Measurements from ENCODE around the gene PAQR8. TPM values are rescaled to one million over a fixed set of nuclear protein-coding genes. Genes with fewer than 3 reads are reported as not detected.

The PAQR8 gene
- polyA plus RNA-seq, 1 of the 3 experiments (the other 2 are of a cell fraction), result 2.3 TPM

- TF ChIP-seq GABPA (IDR thresholded peaks at IDR 0.05; ENCODE audit: low read depth), result no peak
- no peak for TF ChIP-seq EZH2phosphoT487 (IDR thresholded peaks at IDR 0.05; ENCODE audit: borderline replicate concordance, low read depth)
- TF ChIP-seq TCF12 (IDR thresholded peaks at IDR 0.05), result no peak
- TF ChIP-seq MEF2A (IDR thresholded peaks at IDR 0.05; ENCODE audit: borderline replicate concordance, low read depth), result no peak
These were observed 31.5 kb upstream of the PAQR8 start (continued) for GRCh38 chr6:52330470-52330869.

- H3F3A ChIP-seq (replicated peaks; ENCODE audit: insufficient read depth), result no peaks in the 10 kb centered on the region
- H3K9me2 ChIP-seq, result no peaks in the 10 kb centered on the region
- WGBS (ENCODE audit: low lambda C conversion rate), result 83% methylated on average over 4 of the region's 4 CpGs
- H3K27ac ChIP-seq (ENCODE audit: low read depth in 2 of 2, low read length in 1 of 2), result no peak overlapping the region
- no peak overlapping the region for H3K4me2 ChIP-seq
- 0 out of 2 replicates have a peak, but pooled peaks have one; percentile 2 for TF ChIP-seq FOSL2 (IDR thresholded peaks at IDR 0.05; ENCODE audit: borderline replicate concordance, low read depth)
- TF ChIP-seq NRF1 (IDR thresholded peaks at IDR 0.05; ENCODE audit: low read depth, low read length), result no peak
- TF ChIP-seq USF2 (IDR thresholded peaks at IDR 0.05; ENCODE audit: borderline replicate concordance, low read depth, low read length), result no peak
- no peaks in the 10 kb centered on the region for H3K9me3 ChIP-seq
- H3K36me3 ChIP-seq (replicated peaks in 1 of 2; ENCODE audit: control insufficient read depth in 1 of 2, insufficient read depth in 2 of 2, low read length in 1 of 2), result no peaks in the 10 kb centered on the region
- H3K27me3 ChIP-seq (ENCODE audit: insufficient read depth), result no peaks in the 10 kb centered on the region
- H2AFZ ChIP-seq (ENCODE audit: low read depth), result no peak overlapping the region
- H3K4me1 ChIP-seq (ENCODE audit: control insufficient read depth in 1 of 2, insufficient read depth in 2 of 2, low read depth in 1 of 2, low read length in 1 of 2), result no peaks in the 10 kb centered on the region; a peak in 1 of 4 replicates
- H3K79me2 ChIP-seq (ENCODE audit: insufficient read depth), result no peaks in the 10 kb centered on the region
- no peak for DNase-seq
- H3K4me3 ChIP-seq (ENCODE audit: low read depth in 2 of 2, low read length in 1 of 2), result no peak overlapping the region
- no peaks in the 10 kb centered on the region for H4K20me1 ChIP-seq (ENCODE audit: insufficient read depth)
- no peak overlapping the region for H3K9ac ChIP-seq
- ChIA-PET POLR2A (no interaction called here), CTCF (interaction anchor here (1.0 kb wide), 1 partner anchor 30 kb away, joined by 3 read pairs; no protein-coding TSS in a partner anchor)
These were observed 30.0 kb upstream of the PAQR8 start for GRCh38 chr6:52331793-52332457.

- 48% methylated on average over 1 of the region's 1 CpG for WGBS (ENCODE audit: low lambda C conversion rate)
- Histone ChIP-seq H4K20me1 (ENCODE audit: insufficient read depth) (no peaks in the 10 kb centered on the region), H3K27me3 (ENCODE audit: insufficient read depth) (no peaks in the 10 kb centered on the region), H3K9me3 (no peaks in the 10 kb centered on the region), H3K27ac (ENCODE audit: low read depth in 2 of 2, low read length in 1 of 2) (no peak overlapping the region), H3K4me3 (ENCODE audit: low read depth in 2 of 2, low read length in 1 of 2) (no peak overlapping the region), H3K4me1 (ENCODE audit: control insufficient read depth in 1 of 2, insufficient read depth in 2 of 2, low read depth in 1 of 2, low read length in 1 of 2) (no peaks in the 10 kb centered on the region; a peak in 1 of 4 replicates), H3K79me2 (ENCODE audit: insufficient read depth) (no peaks in the 10 kb centered on the region), H2AFZ (ENCODE audit: low read depth) (no peak overlapping the region), H3F3A (replicated peaks; ENCODE audit: insufficient read depth) (no peaks in the 10 kb centered on the region), H3K4me2 (no peak overlapping the region), H3K9me2 (no peaks in the 10 kb centered on the region), H3K9ac (no peak overlapping the region), H3K36me3 (replicated peaks in 1 of 2; ENCODE audit: control insufficient read depth in 1 of 2, insufficient read depth in 2 of 2, low read length in 1 of 2) (no peaks in the 10 kb centered on the region)
- ChIA-PET POLR2A (no interaction called here), CTCF (no interaction called here)
- no peak for TF ChIP-seq FOXM1 (IDR thresholded peaks at IDR 0.05; ENCODE audit: low read depth)
- TF ChIP-seq REST (IDR thresholded peaks at IDR 0.05; ENCODE audit: low read depth, low read length), result no peak
- no peak for TF ChIP-seq MEF2A (IDR thresholded peaks at IDR 0.05; ENCODE audit: borderline replicate concordance, low read depth)
- TF ChIP-seq SMC3 (IDR thresholded peaks at IDR 0.05; ENCODE audit: low read depth, low read length), result no peak
- TF ChIP-seq RXRA (IDR thresholded peaks at IDR 0.05; ENCODE audit: borderline replicate concordance, low read depth), result no peak
- no peak for TF ChIP-seq JUND (IDR thresholded peaks at IDR 0.05)
- no peak for TF ChIP-seq NRF1 (IDR thresholded peaks at IDR 0.05; ENCODE audit: low read depth, low read length)
- DNase-seq, result no peak
These were observed 28.1 kb upstream of the PAQR8 start for GRCh38 chr6:52333840-52334200.
